Measurements from ENCODE around the gene AKAP13.

The AKAP13 gene

GRCh38 chr15:85770096-85771041, 390.0 kb downstream of the AKAP13 start:
- DNase-seq (ENCODE audit: low spot score in 2 of 2) (no peak), ATAC-seq (ENCODE audit: low read depth) (no peak)
- H3K4me3 Mint-ChIP-seq: no peak overlapping the region
- no peak overlapping the region for H3K27ac Mint-ChIP-seq
- H3K36me3 Mint-ChIP-seq: no peaks in the 10 kb centered on the region
- no peaks in the 10 kb centered on the region for H3K9me3 Mint-ChIP-seq
- H3K4me1 Mint-ChIP-seq: peaks cover 4% of the 10 kb centered on the region
- no peaks in the 10 kb centered on the region for H3K27me3 Mint-ChIP-seq

- no peaks in the 10 kb centered on the region for H3K36me3 Mint-ChIP-seq
- no peaks in the 10 kb centered on the region for H3K9me3 Mint-ChIP-seq
- H3K4me3 Mint-ChIP-seq: no peak overlapping the region
- no peak for DNase-seq (ENCODE audit: low spot score in 2 of 2)
- H3K27ac Mint-ChIP-seq: no peak overlapping the region
- peaks cover 4% of the 10 kb centered on the region for H3K4me1 Mint-ChIP-seq
- no peak for ATAC-seq (ENCODE audit: low read depth)
- H3K27me3 Mint-ChIP-seq: no peaks in the 10 kb centered on the region
Observed at GRCh38 chr15:85771271-85771670, 390.9 kb downstream of the AKAP13 start.

- no peak for ATAC-seq (ENCODE audit: low read depth)
- H3K4me3 Mint-ChIP-seq: no peak overlapping the region
- H3K4me1 Mint-ChIP-seq: peaks cover 2% of the 10 kb centered on the region
- H3K36me3 Mint-ChIP-seq: no peaks in the 10 kb centered on the region
- no peak for DNase-seq (ENCODE audit: low spot score in 2 of 2)
- no peaks in the 10 kb centered on the region for H3K9me3 Mint-ChIP-seq
- H3K27me3 Mint-ChIP-seq: no peaks in the 10 kb centered on the region
- H3K27ac Mint-ChIP-seq: no peak overlapping the region
Observed at GRCh38 chr15:85771781-85772445, 391.5 kb downstream of the AKAP13 start.

GRCh38 chr15:85772668-85773067, 392.3 kb downstream of the AKAP13 start:
- DNase-seq (ENCODE audit: low spot score in 2 of 2): no peak
- ATAC-seq (ENCODE audit: low read depth): no peak
- no peak overlapping the region for H3K4me3 Mint-ChIP-seq
- no peak overlapping the region for H3K27ac Mint-ChIP-seq
- H3K9me3 Mint-ChIP-seq: no peaks in the 10 kb centered on the region
- peaks cover 2% of the 10 kb centered on the region for H3K4me1 Mint-ChIP-seq
- no peaks in the 10 kb centered on the region for H3K27me3 Mint-ChIP-seq
- no peaks in the 10 kb centered on the region for H3K36me3 Mint-ChIP-seq

- H3K4me1 Mint-ChIP-seq: peaks cover 2% of the 10 kb centered on the region
- no peaks in the 10 kb centered on the region for H3K9me3 Mint-ChIP-seq
- H3K4me3 Mint-ChIP-seq: no peak overlapping the region
- no peaks in the 10 kb centered on the region for H3K36me3 Mint-ChIP-seq
- H3K27ac Mint-ChIP-seq: no peak overlapping the region
- no peak for DNase-seq (ENCODE audit: low spot score in 2 of 2)
- no peak for ATAC-seq (ENCODE audit: low read depth)
- no peaks in the 10 kb centered on the region for H3K27me3 Mint-ChIP-seq
Observed at GRCh38 chr15:85773249-85773648, 392.8 kb downstream of the AKAP13 start.

GRCh38 chr15:85773970-85774369, 393.6 kb downstream of the AKAP13 start:
- no peaks in the 10 kb centered on the region for H3K9me3 Mint-ChIP-seq

GRCh38 chr15:85777250-85778106, 397.1 kb downstream of the AKAP13 start:
- Mint-ChIP-seq H3K27ac (no peak overlapping the region), H3K9me3 (no peaks in the 10 kb centered on the region)

More at GRCh38 chr15:85773970-85774369, 393.6 kb downstream of the AKAP13 start:
- no peak overlapping the region for H3K4me3 Mint-ChIP-seq
- DNase-seq (ENCODE audit: low spot score in 2 of 2) (no peak), ATAC-seq (ENCODE audit: low read depth) (no peak)
- H3K27ac Mint-ChIP-seq: no peak overlapping the region
- no peaks in the 10 kb centered on the region for H3K36me3 Mint-ChIP-seq
- H3K27me3 Mint-ChIP-seq: no peaks in the 10 kb centered on the region
- peaks cover 2% of the 10 kb centered on the region for H3K4me1 Mint-ChIP-seq

GRCh38 chr15:85778107-85778776, 397.8 kb downstream of the AKAP13 start:
- no peak for ATAC-seq (ENCODE audit: low read depth)
- Mint-ChIP-seq H3K36me3 (no peaks in the 10 kb centered on the region), H3K4me1 (peaks cover 5% of the 10 kb centered on the region), H3K27me3 (no peaks in the 10 kb centered on the region), H3K9me3 (no peaks in the 10 kb centered on the region), H3K27ac (no peak overlapping the region), H3K4me3 (no peak overlapping the region)
- no peak for DNase-seq (ENCODE audit: low spot score in 2 of 2)

More at GRCh38 chr15:85777250-85778106, 397.1 kb downstream of the AKAP13 start:
- no peaks in the 10 kb centered on the region for H3K36me3 Mint-ChIP-seq
- no peak overlapping the region for H3K4me3 Mint-ChIP-seq
- no peaks in the 10 kb centered on the region for H3K27me3 Mint-ChIP-seq
- ATAC-seq (ENCODE audit: low read depth) (no peak), DNase-seq (ENCODE audit: low spot score in 2 of 2) (no peak)
- H3K4me1 Mint-ChIP-seq: peaks cover 6% of the 10 kb centered on the region

- Mint-ChIP-seq H3K27ac (no peak overlapping the region), H3K27me3 (no peaks in the 10 kb centered on the region), H3K4me3 (no peak overlapping the region), H3K4me1 (peaks cover 5% of the 10 kb centered on the region), H3K36me3 (no peaks in the 10 kb centered on the region), H3K9me3 (no peaks in the 10 kb centered on the region)
- no peak for ATAC-seq (ENCODE audit: low read depth)
- DNase-seq (ENCODE audit: low spot score in 2 of 2): no peak
Observed at GRCh38 chr15:85779249-85779648, 398.8 kb downstream of the AKAP13 start.

- H3K27me3 Mint-ChIP-seq: no peaks in the 10 kb centered on the region
- no peaks in the 10 kb centered on the region for H3K9me3 Mint-ChIP-seq
- H3K36me3 Mint-ChIP-seq: no peaks in the 10 kb centered on the region
- ATAC-seq (ENCODE audit: low read depth): no peak
- H3K4me3 Mint-ChIP-seq: no peak overlapping the region
- DNase-seq (ENCODE audit: low spot score in 2 of 2): no peak
- peaks cover 5% of the 10 kb centered on the region for H3K4me1 Mint-ChIP-seq
- H3K27ac Mint-ChIP-seq: no peak overlapping the region
Observed at GRCh38 chr15:85780225-85780985, 400.0 kb downstream of the AKAP13 start.

- no peaks in the 10 kb centered on the region for H3K27me3 Mint-ChIP-seq
- H3K4me1 Mint-ChIP-seq: peaks cover 7% of the 10 kb centered on the region
- no peak overlapping the region for H3K4me3 Mint-ChIP-seq
- no peaks in the 10 kb centered on the region for H3K9me3 Mint-ChIP-seq
- no peaks in the 10 kb centered on the region for H3K36me3 Mint-ChIP-seq
- ATAC-seq (ENCODE audit: low read depth) (no peak), DNase-seq (ENCODE audit: low spot score in 2 of 2) (no peak)
- no peak overlapping the region for H3K27ac Mint-ChIP-seq
Observed at GRCh38 chr15:85781099-85781498, 400.7 kb downstream of the AKAP13 start.

GRCh38 chr15:85782064-85782463, 401.7 kb downstream of the AKAP13 start:
- DNase-seq (ENCODE audit: low spot score in 2 of 2): no peak
- Mint-ChIP-seq H3K4me3 (no peak overlapping the region), H3K27me3 (no peaks in the 10 kb centered on the region), H3K36me3 (no peaks in the 10 kb centered on the region), H3K4me1 (peaks cover 9% of the 10 kb centered on the region), H3K9me3 (no peaks in the 10 kb centered on the region), H3K27ac (no peak overlapping the region)
- no peak for ATAC-seq (ENCODE audit: low read depth)

Measured in memory B cell (primary cell).